ENCODE results near the gene ZNF217.

DNA sequence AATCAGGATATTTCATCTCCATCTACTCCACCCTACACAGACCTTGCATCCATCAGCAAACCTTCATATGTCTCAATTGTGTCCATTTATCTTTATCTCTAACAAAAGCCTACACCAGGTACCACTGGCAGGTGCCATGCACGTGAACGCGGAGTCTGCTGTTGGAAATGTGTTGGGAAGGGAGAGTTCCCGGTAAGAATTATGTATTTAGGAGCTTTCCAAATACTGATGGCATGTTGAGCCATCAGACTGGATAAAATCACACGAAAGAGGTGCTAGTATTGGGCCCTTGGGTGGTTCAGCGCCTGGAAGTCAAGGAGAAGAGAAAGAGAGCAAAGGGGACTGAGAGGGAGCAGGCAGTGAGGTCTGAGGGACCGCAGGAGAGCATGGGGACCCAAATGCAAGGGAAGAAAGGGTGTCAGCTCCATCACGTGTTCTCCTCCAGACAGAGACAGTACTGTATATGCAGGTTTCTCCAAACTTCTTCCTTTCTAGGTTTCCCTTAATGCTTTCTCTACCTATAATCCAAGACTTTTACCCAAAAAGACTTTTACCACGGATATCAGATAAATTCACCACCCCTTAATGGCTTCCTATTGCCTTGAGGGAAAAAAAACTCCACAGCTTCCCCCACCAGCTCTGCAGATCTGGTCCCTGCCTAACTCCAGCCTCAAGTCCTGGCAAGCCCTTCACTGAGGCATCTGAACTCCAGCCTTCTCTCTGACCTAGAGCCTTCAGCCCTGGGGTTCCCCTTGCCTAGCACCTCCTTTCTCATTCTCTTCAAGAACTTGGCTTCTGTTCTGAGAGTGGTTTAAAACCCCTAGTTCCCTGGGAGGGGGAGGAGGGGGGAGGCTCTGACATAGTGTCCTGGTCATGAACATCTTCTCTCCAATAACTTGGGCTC lies 4.8 kb upstream of the ZNF217 start:
- TF ChIP-seq, protein P1, sequence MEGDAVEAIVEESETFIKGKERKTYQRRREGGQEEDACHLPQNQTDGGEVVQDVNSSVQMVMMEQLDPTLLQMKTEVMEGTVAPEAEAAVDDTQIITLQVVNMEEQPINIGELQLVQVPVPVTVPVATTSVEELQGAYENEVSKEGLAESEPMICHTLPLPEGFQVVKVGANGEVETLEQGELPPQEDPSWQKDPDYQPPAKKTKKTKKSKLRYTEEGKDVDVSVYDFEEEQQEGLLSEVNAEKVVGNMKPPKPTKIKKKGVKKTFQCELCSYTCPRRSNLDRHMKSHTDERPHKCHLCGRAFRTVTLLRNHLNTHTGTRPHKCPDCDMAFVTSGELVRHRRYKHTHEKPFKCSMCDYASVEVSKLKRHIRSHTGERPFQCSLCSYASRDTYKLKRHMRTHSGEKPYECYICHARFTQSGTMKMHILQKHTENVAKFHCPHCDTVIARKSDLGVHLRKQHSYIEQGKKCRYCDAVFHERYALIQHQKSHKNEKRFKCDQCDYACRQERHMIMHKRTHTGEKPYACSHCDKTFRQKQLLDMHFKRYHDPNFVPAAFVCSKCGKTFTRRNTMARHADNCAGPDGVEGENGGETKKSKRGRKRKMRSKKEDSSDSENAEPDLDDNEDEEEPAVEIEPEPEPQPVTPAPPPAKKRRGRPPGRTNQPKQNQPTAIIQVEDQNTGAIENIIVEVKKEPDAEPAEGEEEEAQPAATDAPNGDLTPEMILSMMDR (IDR thresholded peaks at IDR 0.05; ENCODE audit: insufficient read depth, low read depth, low read length): no peak
- TF ChIP-seq EZH2 (IDR thresholded peaks at IDR 0.05; ENCODE audit: insufficient read depth, low read length): no peak

Data from astrocyte (in vitro differentiated cells and primary cell).